Epithelial cell of proximal tubule (primary cell): Measurements from ENCODE around the gene PARD3B. TPM values are rescaled to one million over a fixed set of nuclear protein-coding genes. Genes with fewer than 3 reads are reported as not detected.

Source experiments
- DNase-seq: peaks from one replicate; pipeline ENCODE4 v3.0.0-alpha.2; 2011; ENCODE audit warnings: low read depth
- H3K4me3 ChIP-seq: 2 replicates; pipeline ENCODE4 v1.5.1; 2011; ENCODE audit warnings: low read depth, mild to moderate bottlenecking, low read length
- CTCF ChIP-seq: conservative IDR thresholded peaks from 2 replicates; pipeline ENCODE4 v1.5.1; 2012; ENCODE audit warnings: low read depth, mild to moderate bottlenecking, low read length
- total RNA-seq: library from RNA; depleted of rRNA; stranded (reverse); fragments of >200 nt; gene quantifications from 2 replicates; pipeline ENCODE4 v1.2.3, GENCODE V29; 2015

PARD3B gene
- total RNA-seq, 1 donor from 2014 or later, result 3.6 TPM

DNA sequence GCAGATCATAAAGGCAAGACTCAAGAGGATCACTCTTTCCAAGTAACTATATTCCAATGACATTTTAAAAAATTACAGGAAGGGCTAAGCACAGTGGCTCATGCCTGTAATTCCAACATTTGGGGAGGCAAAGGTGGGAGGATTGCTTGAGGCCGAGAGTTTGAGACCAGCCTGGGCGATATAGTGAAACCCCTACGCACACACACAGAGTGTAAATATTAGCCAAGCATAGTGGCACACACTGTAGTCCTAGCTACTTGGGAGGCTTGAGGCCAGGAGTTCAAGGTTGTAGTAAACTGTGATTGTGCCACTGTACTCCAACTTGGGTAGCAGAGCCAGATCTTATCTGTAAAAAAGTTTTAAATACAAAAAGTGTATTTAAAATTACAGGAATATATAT is 686.8 kb downstream of the PARD3B start:
- no peak for DNase-seq
- no peak overlapping the region for H3K4me3 ChIP-seq
- no peak for TF ChIP-seq CTCF

DNA sequence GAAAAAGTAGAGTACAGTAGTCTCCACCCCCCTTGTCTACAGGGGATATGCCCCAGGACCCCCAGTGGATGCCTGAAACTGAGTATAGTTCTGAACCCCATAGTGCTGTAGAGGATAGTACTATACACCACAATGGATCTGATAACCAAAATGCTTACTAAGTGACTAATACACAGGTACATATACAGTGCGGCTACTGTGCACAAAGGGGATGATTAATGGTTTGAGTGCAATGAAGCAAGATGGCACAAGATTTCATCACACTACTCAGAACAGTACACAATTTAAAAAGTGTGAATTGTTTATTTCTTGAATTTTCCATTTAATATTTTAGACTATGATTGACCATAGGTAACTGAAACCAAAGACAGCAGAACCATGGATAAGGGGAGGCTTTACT is 690.2 kb downstream of the PARD3B start:
- peak; percentile 6 for DNase-seq

GRCh38 chr2:205237524-205237923 is 692.2 kb downstream of the PARD3B start:
- DNase-seq, result no peak
- TF ChIP-seq CTCF, result peak; percentile 10
- H3K4me3 ChIP-seq, result no peak overlapping the region

More for the DNA sequence above, 690.2 kb downstream of the PARD3B start:
- TF ChIP-seq CTCF, result no peak
- H3K4me3 ChIP-seq, result no peak overlapping the region

GRCh38 chr2:205245001-205245400 is 699.7 kb downstream of the PARD3B start:
- no peak for DNase-seq
- TF ChIP-seq CTCF, result no peak
- H3K4me3 ChIP-seq, result no peak overlapping the region

DNA sequence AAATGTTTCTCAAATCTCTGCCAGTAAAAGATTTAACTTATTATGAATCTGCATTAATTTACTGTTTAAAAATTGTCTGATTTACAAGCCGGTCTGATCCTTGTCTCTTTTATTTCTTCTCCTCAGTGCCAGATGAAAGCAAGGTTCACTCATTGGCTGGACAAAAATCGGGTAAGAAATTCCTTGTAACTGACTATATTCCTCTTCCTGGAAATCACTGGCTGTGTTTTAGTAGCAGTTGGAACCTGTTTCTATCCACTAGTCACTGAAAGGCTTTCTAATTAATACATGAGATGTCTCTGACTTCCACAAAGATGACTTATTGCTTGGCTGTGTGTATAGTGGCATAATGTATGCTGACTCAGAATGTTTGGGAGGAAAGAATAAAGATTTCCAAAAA is 700.4 kb downstream of the PARD3B start:
- no peak for DNase-seq
- no peak for TF ChIP-seq CTCF

DNA sequence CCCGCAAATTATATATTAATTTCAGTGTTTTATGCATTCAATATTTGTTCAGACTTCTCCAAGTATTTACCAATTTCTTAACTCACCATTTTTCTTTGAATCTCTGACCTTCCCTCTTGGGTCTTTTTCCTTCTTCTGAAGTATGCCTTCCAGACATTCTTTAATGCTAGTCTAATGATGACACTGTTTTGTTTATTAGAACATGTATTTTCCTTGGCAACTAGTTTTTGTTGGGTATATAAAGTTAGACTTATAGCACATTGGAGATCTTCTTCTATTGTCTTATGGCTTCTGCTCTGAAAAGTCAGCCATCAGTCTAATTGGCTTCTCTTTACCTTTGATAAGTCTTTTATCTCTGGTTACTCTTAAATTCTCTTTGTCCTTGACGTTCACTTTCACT is 713.8 kb downstream of the PARD3B start:
- H3K4me3 ChIP-seq, result no peak overlapping the region
- TF ChIP-seq CTCF, result no peak
- no peak for DNase-seq

More for the DNA sequence above, 700.4 kb downstream of the PARD3B start:
- H3K4me3 ChIP-seq, result no peak overlapping the region

GRCh38 chr2:205261516-205262020 is 716.3 kb downstream of the PARD3B start:
- H3K4me3 ChIP-seq, result no peak overlapping the region
- DNase-seq, result no peak
- no peak for TF ChIP-seq CTCF
